Measurements from ENCODE around the gene KDM6A. TPM values are rescaled to one million over a fixed set of nuclear protein-coding genes. Genes with fewer than 3 reads are reported as not detected.

KDM6A gene
- total and polyA plus RNA-seq, 8 donors, result 21.1 to 75.0 (median 49.2) TPM

DNA sequence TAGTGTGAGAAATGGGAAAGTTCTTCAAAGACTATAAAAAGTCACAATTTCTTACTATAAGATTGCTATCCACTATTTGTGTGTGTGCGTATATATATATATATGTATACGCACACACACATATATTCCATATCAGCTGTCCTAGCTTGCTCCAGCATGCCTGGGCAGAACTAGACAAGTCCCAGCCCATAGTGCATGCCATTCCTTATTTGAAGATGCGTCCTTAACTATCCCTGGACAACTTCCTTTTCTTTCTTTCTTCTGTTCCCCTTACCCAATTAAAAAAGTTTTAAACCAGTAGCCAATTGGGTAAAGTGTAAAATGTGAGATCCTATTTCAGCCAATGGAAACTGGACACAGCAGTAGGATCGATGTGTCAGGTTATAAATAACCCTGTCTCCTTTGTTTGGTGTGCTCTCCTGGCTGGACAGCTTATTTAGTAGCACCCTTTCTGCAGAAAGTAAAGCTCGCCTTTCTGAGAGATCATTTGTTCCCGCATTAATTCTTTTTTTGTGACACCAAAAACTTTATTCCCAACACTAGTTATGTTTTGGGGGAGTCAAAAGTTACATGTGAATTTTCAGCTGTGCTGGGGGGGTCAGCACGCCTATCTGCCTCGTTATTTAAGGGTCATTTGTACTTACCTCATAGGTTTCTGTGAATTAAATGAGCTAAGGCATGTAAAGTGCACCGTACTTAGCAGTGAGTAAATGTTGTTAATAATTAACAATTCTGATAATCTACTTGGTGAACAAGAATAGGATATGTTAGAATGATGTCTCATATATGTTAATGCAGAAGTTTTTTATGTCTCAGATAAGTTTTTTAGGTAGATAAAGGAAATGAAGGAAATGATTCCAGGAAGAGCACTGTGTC is 40.9 kb downstream of the KDM6A start:
- Histone ChIP-seq H3K27me3 (no peaks in the 10 kb centered on the region), H3K4me3 (no peak overlapping the region), H3K27ac (no peak overlapping the region), H3K4me1 (peaks cover 17 to 25% of the 10 kb centered on the region in 2 donors), H3K36me3 (no peaks in the 10 kb centered on the region), H3K9me3 (no peaks in the 10 kb centered on the region)
- intact Hi-C loops (cut with DNase I), result no loop called here
- DNase-seq (no peak), ATAC-seq (peak; percentile 44)
- TF ChIP-seq, protein P1, sequence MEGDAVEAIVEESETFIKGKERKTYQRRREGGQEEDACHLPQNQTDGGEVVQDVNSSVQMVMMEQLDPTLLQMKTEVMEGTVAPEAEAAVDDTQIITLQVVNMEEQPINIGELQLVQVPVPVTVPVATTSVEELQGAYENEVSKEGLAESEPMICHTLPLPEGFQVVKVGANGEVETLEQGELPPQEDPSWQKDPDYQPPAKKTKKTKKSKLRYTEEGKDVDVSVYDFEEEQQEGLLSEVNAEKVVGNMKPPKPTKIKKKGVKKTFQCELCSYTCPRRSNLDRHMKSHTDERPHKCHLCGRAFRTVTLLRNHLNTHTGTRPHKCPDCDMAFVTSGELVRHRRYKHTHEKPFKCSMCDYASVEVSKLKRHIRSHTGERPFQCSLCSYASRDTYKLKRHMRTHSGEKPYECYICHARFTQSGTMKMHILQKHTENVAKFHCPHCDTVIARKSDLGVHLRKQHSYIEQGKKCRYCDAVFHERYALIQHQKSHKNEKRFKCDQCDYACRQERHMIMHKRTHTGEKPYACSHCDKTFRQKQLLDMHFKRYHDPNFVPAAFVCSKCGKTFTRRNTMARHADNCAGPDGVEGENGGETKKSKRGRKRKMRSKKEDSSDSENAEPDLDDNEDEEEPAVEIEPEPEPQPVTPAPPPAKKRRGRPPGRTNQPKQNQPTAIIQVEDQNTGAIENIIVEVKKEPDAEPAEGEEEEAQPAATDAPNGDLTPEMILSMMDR (IDR thresholded peaks at IDR 0.05), result no peak

DNA sequence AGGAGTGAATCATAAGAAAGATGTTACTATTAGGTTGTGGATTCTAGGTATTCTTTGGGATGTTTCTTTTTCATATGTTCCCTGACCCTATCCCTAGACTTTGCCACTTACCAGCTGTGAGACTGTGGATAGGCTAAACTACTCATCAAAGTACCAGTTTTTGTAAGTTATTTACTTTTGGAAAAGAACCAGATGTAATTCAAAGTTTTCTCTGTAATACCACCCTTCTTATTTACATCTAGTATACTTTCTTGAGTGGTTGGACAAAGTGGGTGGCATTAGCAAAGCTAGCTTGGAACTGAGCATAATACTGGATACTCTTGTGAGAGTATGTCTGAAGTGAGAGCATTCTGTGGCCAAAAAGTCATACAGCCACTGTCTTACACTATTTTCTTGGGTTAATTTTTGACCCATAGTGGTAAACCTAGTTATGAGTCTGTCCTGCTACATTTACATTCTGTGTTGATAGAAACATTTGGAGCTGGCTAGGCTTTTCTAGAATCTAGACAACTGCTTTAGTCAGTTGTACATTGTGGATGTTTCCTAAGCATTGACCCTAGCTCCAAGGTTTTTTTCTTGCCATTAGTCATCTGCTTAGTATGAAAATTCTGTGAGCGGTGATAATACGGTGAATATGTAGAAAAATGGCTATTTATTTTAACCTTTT is 41.7 kb downstream of the KDM6A start:
- Histone ChIP-seq H3K9me3 (no peaks in the 10 kb centered on the region), H3K36me3 (no peaks in the 10 kb centered on the region), H3K27me3 (no peaks in the 10 kb centered on the region), H3K4me1 (peaks cover 17 to 25% of the 10 kb centered on the region in 2 donors), H3K27ac (peak overlapping the region in 1 of 2 donors; percentile 15), H3K4me3 (no peak overlapping the region)
- DNase-seq (no peak), ATAC-seq (peak; percentile 56)
- intact Hi-C loops (cut with DNase I), result no loop called here
- TF ChIP-seq, protein P1 (IDR thresholded peaks at IDR 0.05), result no peak

DNA sequence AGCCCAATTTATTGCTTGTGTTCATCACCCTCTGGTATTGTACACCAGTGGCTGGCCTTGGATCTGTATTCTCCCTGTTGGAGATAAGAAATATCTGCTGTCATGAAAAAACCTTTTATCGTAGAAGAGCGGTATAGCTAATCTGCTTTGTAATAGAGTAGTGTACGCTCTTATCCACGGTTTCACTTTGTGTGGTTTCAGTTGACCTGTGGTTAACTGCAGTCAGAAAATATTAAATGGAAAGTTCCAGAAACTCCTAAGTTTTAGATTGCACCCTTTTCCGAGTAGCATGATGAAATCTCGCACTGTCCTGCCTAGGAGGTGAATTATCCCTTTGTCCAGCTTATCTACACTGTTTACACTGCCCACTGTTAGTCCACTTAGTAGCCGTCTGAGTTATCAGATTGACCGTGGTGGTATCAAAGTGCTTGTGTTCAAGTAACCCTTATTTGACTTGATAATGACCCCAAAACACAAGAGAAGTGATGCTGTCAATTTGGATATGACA is 42.4 kb downstream of the KDM6A start:
- Histone ChIP-seq H3K27me3 (no peaks in the 10 kb centered on the region), H3K36me3 (no peaks in the 10 kb centered on the region), H3K9me3 (no peaks in the 10 kb centered on the region), H3K4me1 (peaks cover 17 to 25% of the 10 kb centered on the region in 2 donors), H3K4me3 (no peak overlapping the region), H3K27ac (peak overlapping the region; percentile 15 to 37)
- intact Hi-C loops (cut with DNase I), result no loop called here
- DNase-seq (no peak), ATAC-seq (peak; percentile 69)
- TF ChIP-seq, protein P1 (IDR thresholded peaks at IDR 0.05), result no peak

DNA sequence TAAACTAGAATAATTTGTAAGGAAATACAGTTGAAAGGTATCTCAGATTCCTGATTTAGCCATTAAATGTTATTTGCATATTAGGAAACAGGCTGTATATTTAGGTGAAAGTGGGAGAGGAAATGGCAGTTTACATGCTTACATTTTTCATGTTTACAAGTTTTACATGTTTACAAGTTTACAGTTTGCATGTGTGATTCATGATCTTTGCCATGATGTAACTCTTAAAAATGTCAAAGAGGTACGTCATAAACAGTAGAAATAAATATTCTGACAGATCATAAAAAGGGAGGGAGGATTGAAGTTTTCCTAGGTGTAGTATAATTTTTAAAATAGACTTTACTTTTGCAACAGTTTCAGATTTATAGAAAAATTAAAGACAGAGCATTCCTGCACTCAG is 45.7 kb downstream of the KDM6A start:
- H3K4me3 ChIP-seq, result no peak overlapping the region
- no peaks in the 10 kb centered on the region for H3K9me3 ChIP-seq
- H3K27me3 ChIP-seq, result no peaks in the 10 kb centered on the region
- H3K27ac ChIP-seq, result no peak overlapping the region
- no peak for ATAC-seq
- no peaks in the 10 kb centered on the region for H3K36me3 ChIP-seq
- H3K4me1 ChIP-seq, result peaks cover 17 to 37% of the 10 kb centered on the region in 2 donors
- intact Hi-C loops (cut with DNase I), result no loop called here
- no peak for DNase-seq
- TF ChIP-seq, protein P1 (IDR thresholded peaks at IDR 0.05), result no peak

DNA sequence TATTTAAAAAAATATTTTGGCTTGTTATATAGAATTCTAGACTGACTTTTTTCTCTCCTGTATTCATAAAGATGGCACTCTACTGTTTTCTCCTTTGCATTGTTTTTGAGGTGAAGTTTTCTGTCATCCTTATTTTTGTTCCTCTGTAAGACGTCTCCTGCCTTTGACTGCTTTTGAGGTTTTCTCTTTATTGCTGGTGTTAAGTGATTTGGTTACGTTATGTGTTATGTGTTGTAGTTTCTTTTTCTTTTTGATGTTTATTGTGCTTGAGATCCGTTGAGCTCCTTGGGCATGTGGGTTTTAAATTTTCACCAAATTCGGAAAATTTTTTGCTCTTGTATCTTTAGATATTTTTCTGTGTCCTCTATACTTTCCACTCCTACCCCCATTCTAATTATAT is 50.0 kb downstream of the KDM6A start:
- TF ChIP-seq, protein P1 (IDR thresholded peaks at IDR 0.05), result no peak
- H3K36me3 ChIP-seq, result no peaks in the 10 kb centered on the region
- no peak overlapping the region for H3K27ac ChIP-seq
- intact Hi-C loops (cut with DNase I), result no loop called here
- no peak for DNase-seq
- no peaks in the 10 kb centered on the region for H3K27me3 ChIP-seq
- ATAC-seq, result no peak
- H3K4me1 ChIP-seq, result peaks cover 0 to 17% of the 10 kb centered on the region in 2 donors
- no peak overlapping the region for H3K4me3 ChIP-seq
- no peaks in the 10 kb centered on the region for H3K9me3 ChIP-seq
